ENCODE data around the gene KRT7.

KRT7 gene

DNA sequence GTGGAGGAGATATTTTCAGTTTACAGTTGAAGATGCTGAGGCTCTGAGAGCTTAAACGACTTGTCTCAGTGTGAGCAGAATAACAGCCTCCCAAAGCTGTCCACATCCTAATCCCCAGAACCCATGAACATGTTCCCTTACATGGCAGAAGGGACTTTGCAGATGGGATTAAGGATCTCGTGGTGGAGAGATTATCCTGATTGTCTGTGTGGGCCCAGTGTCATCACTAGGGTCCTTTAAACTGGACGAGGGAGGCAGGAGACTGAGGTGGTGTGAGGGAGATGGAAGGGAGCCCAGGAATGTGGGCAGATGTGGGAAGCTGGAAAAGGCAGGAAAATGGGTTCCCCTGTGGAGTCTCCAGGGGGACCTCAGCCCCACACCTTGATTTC is 31.6 kb upstream of the KRT7 start:
- Histone ChIP-seq H3K9me3 (no peaks in the 10 kb centered on the region), H3K4me3 (ENCODE audit: low read depth, low read length) (no peak overlapping the region), H3K27me3 (no peaks in the 10 kb centered on the region), H3K36me3 (no peaks in the 10 kb centered on the region), H3K4me1 (peaks cover 59% of the 10 kb centered on the region)
- peak; percentile 0 for DNase-seq
- TF ChIP-seq, protein P1, sequence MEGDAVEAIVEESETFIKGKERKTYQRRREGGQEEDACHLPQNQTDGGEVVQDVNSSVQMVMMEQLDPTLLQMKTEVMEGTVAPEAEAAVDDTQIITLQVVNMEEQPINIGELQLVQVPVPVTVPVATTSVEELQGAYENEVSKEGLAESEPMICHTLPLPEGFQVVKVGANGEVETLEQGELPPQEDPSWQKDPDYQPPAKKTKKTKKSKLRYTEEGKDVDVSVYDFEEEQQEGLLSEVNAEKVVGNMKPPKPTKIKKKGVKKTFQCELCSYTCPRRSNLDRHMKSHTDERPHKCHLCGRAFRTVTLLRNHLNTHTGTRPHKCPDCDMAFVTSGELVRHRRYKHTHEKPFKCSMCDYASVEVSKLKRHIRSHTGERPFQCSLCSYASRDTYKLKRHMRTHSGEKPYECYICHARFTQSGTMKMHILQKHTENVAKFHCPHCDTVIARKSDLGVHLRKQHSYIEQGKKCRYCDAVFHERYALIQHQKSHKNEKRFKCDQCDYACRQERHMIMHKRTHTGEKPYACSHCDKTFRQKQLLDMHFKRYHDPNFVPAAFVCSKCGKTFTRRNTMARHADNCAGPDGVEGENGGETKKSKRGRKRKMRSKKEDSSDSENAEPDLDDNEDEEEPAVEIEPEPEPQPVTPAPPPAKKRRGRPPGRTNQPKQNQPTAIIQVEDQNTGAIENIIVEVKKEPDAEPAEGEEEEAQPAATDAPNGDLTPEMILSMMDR (IDR thresholded peaks at IDR 0.05; ENCODE audit: low read depth, low read length): no peak

DNA sequence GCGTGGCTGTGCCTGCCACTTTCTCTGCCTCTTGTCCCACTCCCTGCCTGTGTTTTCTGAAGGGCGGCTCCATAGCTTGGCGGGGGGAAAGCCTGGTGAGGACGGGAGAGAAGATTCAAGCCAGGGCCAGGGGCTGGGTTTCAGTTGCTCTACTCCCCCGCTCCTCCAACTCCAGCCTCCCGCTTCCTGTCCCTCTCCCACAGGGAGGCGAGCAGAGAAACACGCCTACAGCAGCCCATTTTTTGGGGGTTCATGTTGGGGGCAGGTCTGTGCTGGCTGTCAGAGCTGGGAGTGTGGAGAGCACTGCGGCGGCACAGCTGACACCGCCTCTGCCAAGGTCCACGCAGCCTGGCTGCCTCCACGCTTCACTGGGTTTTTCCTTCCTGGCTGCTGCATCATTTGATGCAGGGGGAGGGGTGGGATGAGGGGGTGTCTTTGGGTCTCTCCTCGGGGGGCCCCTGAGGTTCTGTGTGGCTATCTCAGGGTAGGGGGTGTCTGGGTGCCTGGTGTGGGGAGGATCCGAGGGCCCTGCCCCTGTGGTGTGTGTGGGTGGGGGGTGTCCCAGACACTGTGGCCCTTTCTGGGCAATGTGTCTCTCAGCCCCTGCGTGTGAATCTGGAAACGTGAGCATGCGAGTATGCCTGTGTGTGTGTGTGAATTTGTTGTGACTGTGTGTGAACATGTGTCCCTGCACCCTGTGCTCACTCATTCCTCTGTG is 30.5 kb upstream of the KRT7 start:
- DNase-seq: peak; percentile 76
- no peaks in the 10 kb centered on the region for H3K27me3 ChIP-seq

DNA sequence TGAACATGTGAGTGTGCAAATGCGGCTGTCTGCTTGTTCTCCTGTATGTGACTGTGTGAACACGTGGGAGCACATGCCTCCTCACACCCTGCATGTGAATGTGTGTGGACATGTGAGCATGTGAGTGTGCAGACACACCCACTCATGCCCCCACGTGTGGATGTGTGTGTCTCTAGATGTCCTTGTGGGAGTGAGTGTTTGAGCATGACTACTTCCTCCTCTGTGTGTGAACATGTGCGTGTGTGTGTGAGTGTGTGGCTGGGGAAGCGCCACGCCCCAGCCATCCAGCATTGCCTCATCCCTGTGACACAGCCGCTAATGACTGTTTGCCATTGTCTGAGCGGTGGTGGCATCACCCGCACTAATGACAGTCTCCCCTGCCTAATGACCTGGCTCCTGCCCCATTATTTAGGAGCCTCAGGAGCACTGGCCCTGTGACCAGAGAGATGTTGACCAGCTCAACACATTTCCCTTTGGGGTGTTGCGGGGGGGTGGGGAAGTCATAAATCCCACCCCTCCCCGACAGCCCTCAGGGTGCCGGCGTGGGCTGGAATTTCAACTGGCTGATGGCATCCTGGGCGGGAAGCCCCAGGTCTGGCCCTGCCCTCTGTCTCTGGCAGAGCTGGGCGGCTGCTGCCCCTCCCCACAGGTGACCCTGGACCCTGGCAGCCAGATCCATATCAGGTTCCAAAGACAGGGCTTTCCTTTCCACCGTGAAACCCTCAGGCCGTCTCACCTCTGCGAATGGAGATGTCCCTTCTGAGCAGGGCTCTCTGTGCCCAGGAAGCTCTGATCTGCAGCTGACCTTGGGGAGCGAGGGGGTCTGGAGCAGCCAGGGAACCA is 29.7 kb upstream of the KRT7 start:
- peak; percentile 73 for DNase-seq
- Histone ChIP-seq H3K4me3 (ENCODE audit: low read depth, low read length) (peak overlapping the region; percentile 27; the same call in 1 of the 2 replicates), H3K27me3 (no peaks in the 10 kb centered on the region), H3K4me1 (peaks cover 74% of the 10 kb centered on the region), H3K9me3 (no peaks in the 10 kb centered on the region), H3K36me3 (no peaks in the 10 kb centered on the region)
- TF ChIP-seq, protein P1 (IDR thresholded peaks at IDR 0.05; ENCODE audit: low read depth, low read length): no peak

More for the DNA sequence above, 30.5 kb upstream of the KRT7 start:
- Histone ChIP-seq H3K4me1 (peaks cover 68% of the 10 kb centered on the region), H3K36me3 (no peaks in the 10 kb centered on the region), H3K4me3 (ENCODE audit: low read depth, low read length) (peak overlapping the region; percentile 27), H3K9me3 (no peaks in the 10 kb centered on the region)
- TF ChIP-seq, protein P1 (IDR thresholded peaks at IDR 0.05; ENCODE audit: low read depth, low read length): no peak

DNA sequence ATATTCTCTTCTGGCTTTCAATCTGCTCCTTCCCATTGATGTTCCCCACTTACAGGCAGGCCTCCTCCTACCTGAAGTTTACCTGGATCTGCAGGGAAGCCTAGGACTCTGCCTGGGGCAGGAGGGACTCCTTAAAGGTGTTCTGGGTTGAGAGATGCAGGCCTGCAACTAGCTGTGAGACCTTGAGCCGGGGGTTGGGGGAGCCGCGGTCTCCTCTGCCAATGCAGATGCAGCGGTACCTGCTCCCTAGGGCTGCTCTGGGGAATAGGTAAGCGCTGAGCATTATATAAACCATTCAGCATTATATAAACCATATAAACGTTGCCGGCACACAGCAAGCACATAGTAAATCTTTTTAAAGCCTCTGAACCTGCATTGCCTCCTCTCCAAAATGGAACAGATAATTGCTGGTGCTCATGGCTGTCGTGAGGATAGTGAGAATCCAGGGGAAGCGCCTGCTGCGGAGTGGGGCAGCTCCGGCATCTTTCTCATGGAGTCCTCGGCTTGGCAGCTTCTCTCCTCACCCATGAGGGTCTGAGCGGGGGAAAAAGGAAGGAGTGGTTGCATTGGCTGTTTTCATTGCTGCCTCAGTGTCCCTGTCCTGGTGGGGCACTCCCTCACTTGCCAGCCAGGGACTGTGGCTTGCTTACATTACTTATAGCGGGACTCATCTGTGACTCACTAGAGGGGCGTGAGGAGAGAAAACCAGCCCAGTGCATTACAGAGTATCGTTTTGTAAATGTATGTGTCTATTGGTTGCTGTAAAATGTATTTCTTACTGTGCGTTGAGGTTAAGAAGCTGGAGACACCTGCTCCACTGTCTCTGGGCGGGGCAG is 28.7 kb upstream of the KRT7 start:
- peaks cover 70% of the 10 kb centered on the region for H3K4me1 ChIP-seq
- no peaks in the 10 kb centered on the region for H3K9me3 ChIP-seq
- H3K36me3 ChIP-seq: no peaks in the 10 kb centered on the region
- no peak overlapping the region for H3K4me3 ChIP-seq (ENCODE audit: low read depth, low read length)
- H3K27me3 ChIP-seq: no peaks in the 10 kb centered on the region
- TF ChIP-seq, protein P1 (IDR thresholded peaks at IDR 0.05; ENCODE audit: low read depth, low read length): no peak
- peak; percentile 15 for DNase-seq

DNA sequence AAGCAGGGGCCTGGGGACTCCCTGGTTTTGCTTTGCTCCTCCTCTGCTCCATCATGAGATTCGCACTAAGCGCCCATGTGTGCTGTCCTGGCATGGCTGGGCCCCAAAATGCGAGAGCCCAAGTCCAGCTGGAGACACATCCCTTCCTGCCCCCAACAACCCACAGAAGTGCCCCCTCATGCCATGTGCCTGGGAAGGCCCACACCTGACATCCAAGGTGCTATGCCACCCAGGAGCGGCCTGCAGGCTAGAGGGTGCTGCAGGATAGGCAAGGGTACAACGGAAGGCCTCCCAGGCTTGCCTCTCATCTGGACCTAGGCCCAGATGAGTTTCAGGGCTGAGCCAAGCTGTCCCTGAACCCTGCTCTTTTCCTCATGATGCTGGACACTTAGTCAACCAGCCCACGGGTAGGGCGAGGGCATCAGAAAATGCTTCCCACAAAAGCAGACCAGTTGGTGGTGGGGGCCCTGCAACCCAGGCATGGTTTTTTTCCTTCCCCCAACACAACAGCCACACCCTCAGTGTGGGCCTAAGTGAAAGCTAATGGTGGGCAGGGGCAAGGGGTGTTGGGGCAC is 28.0 kb upstream of the KRT7 start:
- Histone ChIP-seq H3K9me3 (no peaks in the 10 kb centered on the region), H3K27me3 (no peaks in the 10 kb centered on the region), H3K4me3 (ENCODE audit: low read depth, low read length) (no peak overlapping the region), H3K4me1 (peaks cover 63% of the 10 kb centered on the region), H3K36me3 (no peaks in the 10 kb centered on the region)
- DNase-seq: peak; percentile 3
- TF ChIP-seq, protein P1 (IDR thresholded peaks at IDR 0.05; ENCODE audit: low read depth, low read length): no peak
